Natural killer cell treated with Interleukin-12 subunit alpha and Interleukin-12 subunit beta and Interleukin-15 and Interleukin-18, amount 100 ng/mL, for 72 hours (primary cell): ENCODE results near the gene TEP1. TPM values are rescaled to one million over a fixed set of nuclear protein-coding genes. Genes with fewer than 3 reads are reported as not detected.
"Not testable (repeated sequence)": the region's sequence is repeated elsewhere in the genome, so short reads cannot be mapped to it uniquely, and the experiment has no call there.

Experiments
- ATAC-seq, 2 donors: fragments of 150-1000 bp; cut with Tn5 transposase in 1 of 2; sonication (Bioruptor Pico), chemical (Tn5 transposase) in 1 of 2; 2 replicates each; pipeline ENCODE4 v1.10.0; 2021
- DNase-seq: peaks from one replicate; pipeline ENCODE4 v3.0.0; 2022; ENCODE audit warnings: low spot score
- H3K27ac Mint-ChIP-seq, 2 donors: 1 replicate in 1 of 2; 2 replicates in 1 of 2; pipeline ENCODE4 v1.8.0; 2022; ENCODE audit warnings: mixed read lengths in 2 of 2, mild to moderate bottlenecking in 1 of 2, moderate library complexity in 1 of 2
- H3K27me3 Mint-ChIP-seq, 2 donors: 1 replicate in 1 of 2; 2 replicates in 1 of 2; pipeline ENCODE4 v1.8.0; 2022; ENCODE audit warnings: mixed read lengths in 2 of 2
- H3K36me3 Mint-ChIP-seq: one replicate; pipeline ENCODE4 v1.8.0; 2022; ENCODE audit warnings: mixed read lengths
- H3K4me1 Mint-ChIP-seq, 2 donors: 1 replicate in 1 of 2; 2 replicates in 1 of 2; pipeline ENCODE4 v1.8.0; 2022; ENCODE audit warnings: low read depth in 2 of 2, mixed read lengths in 2 of 2, mild to moderate bottlenecking in 1 of 2
- H3K4me3 Mint-ChIP-seq: one replicate; pipeline ENCODE4 v1.8.0; 2022; ENCODE audit warnings: mixed read lengths
- H3K9me3 Mint-ChIP-seq: 2 replicates; pipeline ENCODE4 v1.8.0; 2022; ENCODE audit warnings: mixed read lengths
- total RNA-seq, 2 donors: library from RNA; stranded (reverse); gene quantifications; one replicate each; pipeline ENCODE4 v1.2.3, GENCODE V29; 2022

Gene TEP1
- 10 to 100 TPM; 38.2 to 47.6 TPM for total RNA-seq

- Mint-ChIP-seq H3K36me3 (no peaks in the 10 kb centered on the region), H3K27ac (peak within 1 kb of the TSS; percentile 85 to 91), H3K4me3 (peak within 1 kb of the TSS; percentile 96), H3K9me3 (no peaks in the 10 kb centered on the region), H3K27me3 (no peaks in the 10 kb centered on the region), H3K4me1 (peaks cover 31 to 32% of the 10 kb centered on the region in 2 donors)
- peak; percentile 91 to 93 for ATAC-seq
- DNase-seq: peak; percentile 85
Measured at GRCh38 chr14:20412876-20413743, at the start of gene TEP1. Gene TEP1 (minus strand): TSS chr14:20413501. CDS start chr14:20408439, 5,062 bp downstream.

- Mint-ChIP-seq H3K9me3 (no peaks in the 10 kb centered on the region), H3K4me3 (peak within 1 kb of the TSS; percentile 95), H3K4me1 (peaks cover 24 to 27% of the 10 kb centered on the region in 2 donors), H3K27ac (peak within 1 kb of the TSS; percentile 80 to 92), H3K27me3 (no peaks in the 10 kb centered on the region), H3K36me3 (peaks cover 15% of the 10 kb centered on the region)
- ATAC-seq (peak; percentile 97), DNase-seq (peak; percentile 99)
Measured at GRCh38 chr14:20461225-20462141, 48.2 kb upstream of the TEP1 start, which contains the start of gene PIP4P1. Gene PIP4P1 (minus strand): TSS chr14:20461434. CDS start chr14:20461325, 109 bp downstream.

GRCh38 chr14:20460458-20461224, 47.3 kb upstream of the TEP1 start:
- Mint-ChIP-seq H3K9me3 (no peaks in the 10 kb centered on the region), H3K27me3 (no peaks in the 10 kb centered on the region), H3K27ac (peak overlapping the region; percentile 80 to 92), H3K36me3 (peaks cover 15% of the 10 kb centered on the region), H3K4me3 (peak overlapping the region; percentile 95), H3K4me1 (peaks cover 24 to 27% of the 10 kb centered on the region in 2 donors)
- ATAC-seq (peak in 1 of 2 donors; percentile 21), DNase-seq (no peak)

GRCh38 chr14:20458031-20458789, 44.9 kb upstream of the TEP1 start:
- no peak overlapping the region for H3K4me3 Mint-ChIP-seq
- H3K36me3 Mint-ChIP-seq: peaks cover 15% of the 10 kb centered on the region
- peaks cover 24 to 27% of the 10 kb centered on the region in 2 donors for H3K4me1 Mint-ChIP-seq
- ATAC-seq (no peak), DNase-seq (no peak)
- no peak overlapping the region for H3K27ac Mint-ChIP-seq
- no peaks in the 10 kb centered on the region for H3K27me3 Mint-ChIP-seq
- H3K9me3 Mint-ChIP-seq: no peaks in the 10 kb centered on the region

GRCh38 chr14:20456971-20457370, 43.7 kb upstream of the TEP1 start:
- no peak for ATAC-seq

GRCh38 chr14:20455355-20456300, 42.3 kb upstream of the TEP1 start:
- H3K4me1 Mint-ChIP-seq: peaks cover 24% of the 10 kb centered on the region in 2 donors
- H3K27ac Mint-ChIP-seq: no peak overlapping the region
- no peaks in the 10 kb centered on the region for H3K9me3 Mint-ChIP-seq
- peak; percentile 62 for DNase-seq
- H3K4me3 Mint-ChIP-seq: no peak overlapping the region
- peak; percentile 74 to 77 for ATAC-seq
- peaks cover 15% of the 10 kb centered on the region for H3K36me3 Mint-ChIP-seq
- no peaks in the 10 kb centered on the region for H3K27me3 Mint-ChIP-seq

More at GRCh38 chr14:20456971-20457370, 43.7 kb upstream of the TEP1 start:
- Mint-ChIP-seq H3K4me3 (no peak overlapping the region), H3K4me1 (peaks cover 29 to 30% of the 10 kb centered on the region in 2 donors), H3K27ac (no peak overlapping the region), H3K27me3 (no peaks in the 10 kb centered on the region), H3K36me3 (peaks cover 15% of the 10 kb centered on the region), H3K9me3 (no peaks in the 10 kb centered on the region)
- DNase-seq: no peak

- H3K36me3 Mint-ChIP-seq: peaks cover 15% of the 10 kb centered on the region
- H3K4me3 Mint-ChIP-seq: no peak within 1 kb of the TSS
- H3K27ac Mint-ChIP-seq: no peak within 1 kb of the TSS
- DNase-seq (peak; percentile 99), ATAC-seq (peak; percentile 94 to 96)
- H3K4me1 Mint-ChIP-seq: peaks cover 15 to 18% of the 10 kb centered on the region in 2 donors
- no peaks in the 10 kb centered on the region for H3K9me3 Mint-ChIP-seq
- H3K27me3 Mint-ChIP-seq: no peaks in the 10 kb centered on the region
Measured at GRCh38 chr14:20454516-20455354, 41.4 kb upstream of the TEP1 start, which contains the start of the genes APEX1 and OSGEP. Gene APEX1 (plus strand): TSS chr14:20455226. CDS start chr14:20455646, 420 bp downstream. Gene OSGEP (minus strand): TSS chr14:20454812. CDS start chr14:20454683, 129 bp downstream.

GRCh38 chr14:20452831-20453230, 39.5 kb upstream of the TEP1 start:
- Mint-ChIP-seq H3K36me3 (peaks cover 29% of the 10 kb centered on the region), H3K4me1 (peaks cover 14% of the 10 kb centered on the region in 2 donors)
- H3K9me3 Mint-ChIP-seq, H3K4me3 Mint-ChIP-seq, H3K27me3 Mint-ChIP-seq, H3K27ac Mint-ChIP-seq, DNase-seq, ATAC-seq: not testable (repeated sequence)

GRCh38 chr14:20446889-20447288, 33.6 kb upstream of the TEP1 start:
- H3K9me3 Mint-ChIP-seq: no peaks in the 10 kb centered on the region
- H3K27me3 Mint-ChIP-seq: no peaks in the 10 kb centered on the region
- H3K36me3 Mint-ChIP-seq: peaks cover 30% of the 10 kb centered on the region
- ATAC-seq (no peak), DNase-seq (no peak)
- peak overlapping the region in 1 of 2 donors; percentile 55 for H3K27ac Mint-ChIP-seq
- H3K4me1 Mint-ChIP-seq: peaks cover 5 to 7% of the 10 kb centered on the region in 2 donors
- no peak overlapping the region for H3K4me3 Mint-ChIP-seq

- Mint-ChIP-seq H3K4me1 (peaks cover 10 to 11% of the 10 kb centered on the region in 2 donors), H3K36me3 (peaks cover 17% of the 10 kb centered on the region)
- ATAC-seq, H3K9me3 Mint-ChIP-seq, H3K4me3 Mint-ChIP-seq, H3K27me3 Mint-ChIP-seq, DNase-seq, H3K27ac Mint-ChIP-seq: not testable (repeated sequence)
Measured at GRCh38 chr14:20443650-20444049, 30.3 kb upstream of the TEP1 start.

GRCh38 chr14:20441461-20441860, 28.2 kb upstream of the TEP1 start:
- no peak for ATAC-seq
- H3K9me3 Mint-ChIP-seq: no peaks in the 10 kb centered on the region
- H3K36me3 Mint-ChIP-seq: no peaks in the 10 kb centered on the region
- H3K27me3 Mint-ChIP-seq: peaks cover 0 to 4% of the 10 kb centered on the region in 2 donors
- H3K4me1 Mint-ChIP-seq: peaks cover 10 to 11% of the 10 kb centered on the region in 2 donors
- DNase-seq: no peak
- H3K4me3 Mint-ChIP-seq: no peak overlapping the region
- no peak overlapping the region for H3K27ac Mint-ChIP-seq
